Keratinocyte (primary cell): ENCODE data around the gene USP26. TPM values are rescaled to one million over a fixed set of nuclear protein-coding genes. Genes with fewer than 3 reads are reported as not detected.
A peak's percentile ranks its signal among the peaks of the same experiment; 100 is the strongest.
"Not testable (repeated sequence)": the region's sequence is repeated elsewhere in the genome, so short reads cannot be mapped to it uniquely, and the experiment has no call there.

Source experiments
- DNase-seq: peaks from one replicate; pipeline ENCODE4 v3.0.0-alpha.2; 2011; ENCODE audit warnings: low read depth, missing footprints, low spot score
- FAIRE-seq: peaks from 2 replicates; lab custom pipeline; 2011; peaks lifted over from hg19 to GRCh38; lab: Jason Lieb, UNC
- H2AFZ ChIP-seq: 2 replicates; pipeline ENCODE4 v1.6.0; 2012; ENCODE audit warnings: low read length, control low read depth, inconsistent platforms; ENCODE audit not compliant: control insufficient read depth
- H3K27ac ChIP-seq: 2 replicates; pipeline ENCODE4 v1.5.1; 2011; ENCODE audit warnings: low read length; ENCODE audit not compliant: control insufficient read depth, insufficient read depth
- H3K27me3 ChIP-seq: 3 replicates; pipeline ENCODE4 v1.6.0; 2011; ENCODE audit warnings: low read length; ENCODE audit not compliant: control insufficient read depth, insufficient read depth; ENCODE audit errors: extremely low read depth
- H3K36me3 ChIP-seq, 2 experiments: 2 replicates in 1 of 2; 3 replicates in 1 of 2; pipeline ENCODE4 v1.5.1; 2011; ENCODE audit warnings: low read length in 2 of 2, mild to moderate bottlenecking in 1 of 2; ENCODE audit not compliant: control insufficient read depth in 2 of 2, insufficient read depth in 2 of 2; ENCODE audit errors: extremely low read depth in 1 of 2
- H3K4me1 ChIP-seq: 3 replicates; pipeline ENCODE4 v1.5.1; 2011; ENCODE audit warnings: low read length; ENCODE audit not compliant: control insufficient read depth, insufficient read depth; ENCODE audit errors: extremely low read depth
- H3K4me2 ChIP-seq: 3 replicates; pipeline ENCODE4 v1.6.0; 2011; ENCODE audit warnings: low read depth, low read length; ENCODE audit not compliant: control insufficient read depth, insufficient read depth; ENCODE audit errors: extremely low read depth
- H3K4me3 ChIP-seq, 3 experiments: fragments of 200-600 bp in 1 of 3; sonication (generic) in 1 of 3; 2 replicates in 2 of 3; 3 replicates in 1 of 3; pipeline ENCODE4 v1.5.1; 2011 to 2016; ENCODE audit warnings: low read length in 3 of 3, mild to moderate bottlenecking in 3 of 3, control low read depth in 2 of 3, inconsistent platforms in 1 of 3, low read depth in 1 of 3, mixed read lengths in 1 of 3, mixed run types in 1 of 3, moderate library complexity in 1 of 3; ENCODE audit not compliant: control insufficient read depth in 2 of 3, insufficient read depth in 2 of 3; ENCODE audit errors: extremely low read depth in 1 of 3
- H3K79me2 ChIP-seq: 2 replicates; pipeline ENCODE4 v1.6.0; 2012; ENCODE audit warnings: low read length; ENCODE audit not compliant: control insufficient read depth, insufficient read depth
- H3K9ac ChIP-seq: 3 replicates; pipeline ENCODE4 v1.6.0; 2011; ENCODE audit warnings: low read length; ENCODE audit not compliant: control insufficient read depth, insufficient read depth; ENCODE audit errors: extremely low read depth
- H3K9me1 ChIP-seq: 3 replicates; pipeline ENCODE4 v1.6.0; 2011; ENCODE audit warnings: low read length; ENCODE audit not compliant: control insufficient read depth, insufficient read depth; ENCODE audit errors: extremely low read depth
- H3K9me3 ChIP-seq: 2 replicates; pipeline ENCODE4 v1.5.1; 2012; ENCODE audit warnings: low read depth, low read length; ENCODE audit not compliant: control insufficient read depth
- H4K20me1 ChIP-seq: 3 replicates; pipeline ENCODE4 v1.6.0; 2011; ENCODE audit warnings: low read length; ENCODE audit not compliant: control insufficient read depth, insufficient read depth; ENCODE audit errors: extremely low read depth
- EZH2 ChIP-seq: IDR thresholded peaks from one replicate; pipeline ENCODE4 v1.6.1; 2012; ENCODE audit warnings: inconsistent platforms, mild to moderate bottlenecking, low read length, moderate library complexity
- dilution Hi-C: fragments of 300-500 bp; cut with MboI; formaldehyde crosslinking; loops from one replicate; pipeline ENCODE4 v1.7.0; 2020; ENCODE audit warnings: low sequenced_read_pairs; ENCODE audit not compliant: extremely low pct_ligation_motif_present
- polyA plus RNA-seq, 5 experiments: library from polyadenylated mRNA; depleted of rRNA in 3 of 5; stranded (reverse) in 3 of 5; stranded (forward) in 1 of 5; unstranded in 1 of 5; fragments of >200 nt; gene quantifications; 1 replicate in 1 of 5; 2 replicates in 3 of 5; 3 replicates in 1 of 5; pipeline versions ENCODE4 v1.2.1 to v1.2.3, GENCODE V29; 2011 to 2012; ENCODE audit warnings: missing spikeins in 2 of 5, low read depth in 1 of 5, low replicate concordance in 1 of 5
- TF ChIP-seq, protein P1 (sequence below), 3 experiments: IDR thresholded peaks in 1 of 3; conservative IDR thresholded peaks in 1 of 3; optimal IDR thresholded peaks in 1 of 3; 2 replicates in 2 of 3; 3 replicates in 1 of 3; pipeline versions ENCODE3 to v1.5.1; 2011; ENCODE audit warnings: low read length in 3 of 3, mild to moderate bottlenecking in 3 of 3, moderate library complexity in 2 of 3, control low read depth in 1 of 3, inconsistent platforms in 1 of 3; ENCODE audit not compliant: insufficient read depth in 2 of 3; ENCODE audit errors: extremely low read depth in 1 of 3

The USP26 gene
- polyA plus RNA-seq, 1 donor (not counting 4 experiments of a cell fraction or from before 2014, with no cell fraction given) = not detected

DNA sequence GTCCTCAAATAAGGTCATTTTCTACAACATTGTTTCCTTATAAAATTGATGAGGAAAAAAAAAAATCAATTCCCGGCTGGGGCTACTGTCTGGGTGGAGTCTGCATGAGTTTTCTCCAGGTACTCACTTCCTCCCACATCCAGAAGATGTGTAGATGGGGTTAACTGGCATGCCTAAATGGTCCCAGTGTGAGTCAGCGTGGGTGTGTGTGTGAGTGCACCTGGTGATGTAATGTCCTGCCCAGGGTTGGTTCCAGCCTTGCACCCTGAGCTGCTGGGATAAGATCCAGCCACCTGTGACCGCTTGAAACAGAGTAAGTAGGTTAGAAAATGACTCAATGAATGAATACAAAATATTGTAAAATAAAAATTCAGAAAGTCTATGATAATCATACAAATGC is 11.1 kb downstream of the USP26 start:
- Histone ChIP-seq H3K79me2 (no peaks in the 10 kb centered on the region), H2AFZ (no peak overlapping the region), H3K27ac (no peak overlapping the region), H3K4me2 (no peak overlapping the region), H3K9me1 (no peaks in the 10 kb centered on the region), H3K4me3 (no peak overlapping the region), H4K20me1 (no peaks in the 10 kb centered on the region), H3K27me3 (no peaks in the 10 kb centered on the region), H3K9me3 (no peaks in the 10 kb centered on the region), H3K4me1 (peaks cover 18% of the 10 kb centered on the region), H3K36me3 (no peaks in the 10 kb centered on the region), H3K9ac (no peak overlapping the region)
- DNase-seq = peak; percentile 64
- FAIRE-seq = peak; percentile 13
- TF ChIP-seq, protein P1, sequence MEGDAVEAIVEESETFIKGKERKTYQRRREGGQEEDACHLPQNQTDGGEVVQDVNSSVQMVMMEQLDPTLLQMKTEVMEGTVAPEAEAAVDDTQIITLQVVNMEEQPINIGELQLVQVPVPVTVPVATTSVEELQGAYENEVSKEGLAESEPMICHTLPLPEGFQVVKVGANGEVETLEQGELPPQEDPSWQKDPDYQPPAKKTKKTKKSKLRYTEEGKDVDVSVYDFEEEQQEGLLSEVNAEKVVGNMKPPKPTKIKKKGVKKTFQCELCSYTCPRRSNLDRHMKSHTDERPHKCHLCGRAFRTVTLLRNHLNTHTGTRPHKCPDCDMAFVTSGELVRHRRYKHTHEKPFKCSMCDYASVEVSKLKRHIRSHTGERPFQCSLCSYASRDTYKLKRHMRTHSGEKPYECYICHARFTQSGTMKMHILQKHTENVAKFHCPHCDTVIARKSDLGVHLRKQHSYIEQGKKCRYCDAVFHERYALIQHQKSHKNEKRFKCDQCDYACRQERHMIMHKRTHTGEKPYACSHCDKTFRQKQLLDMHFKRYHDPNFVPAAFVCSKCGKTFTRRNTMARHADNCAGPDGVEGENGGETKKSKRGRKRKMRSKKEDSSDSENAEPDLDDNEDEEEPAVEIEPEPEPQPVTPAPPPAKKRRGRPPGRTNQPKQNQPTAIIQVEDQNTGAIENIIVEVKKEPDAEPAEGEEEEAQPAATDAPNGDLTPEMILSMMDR (optimal IDR thresholded peaks at IDR 0.05 in 1 of 3, IDR thresholded peaks at IDR 0.05 in 1 of 3, conservative IDR thresholded peaks at IDR 0.05 in 1 of 3; ENCODE audit: extremely low read depth in 1 of 3, insufficient read depth in 2 of 3, low read length in 3 of 3) = no peak
- no peak for TF ChIP-seq EZH2
- dilution Hi-C loops = no loop called here

DNA sequence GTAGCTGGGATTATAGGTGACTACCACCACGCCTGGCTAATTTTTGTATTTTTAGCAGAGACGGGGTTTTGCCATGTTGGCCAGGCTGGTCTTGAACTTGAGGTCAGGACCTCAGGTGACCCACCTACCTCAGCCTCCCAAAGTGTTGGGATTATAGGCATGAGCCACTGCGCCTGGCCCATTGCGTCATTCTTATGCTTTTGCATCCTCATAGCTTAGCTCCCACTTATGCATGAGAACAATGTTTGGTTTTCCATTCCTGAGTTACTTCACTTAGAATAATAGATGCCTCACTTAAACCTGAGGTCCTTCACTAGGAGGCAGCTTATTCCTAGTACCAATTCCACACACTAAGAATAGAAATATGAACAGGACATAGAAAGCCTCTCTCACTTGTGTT is 11.9 kb downstream of the USP26 start:
- dilution Hi-C loops, H3K36me3 ChIP-seq, H3K4me3 ChIP-seq, H3K79me2 ChIP-seq, H3K27me3 ChIP-seq, H3K27ac ChIP-seq, H4K20me1 ChIP-seq, H3K9ac ChIP-seq, H2AFZ ChIP-seq, H3K4me2 ChIP-seq, H3K9me3 ChIP-seq, DNase-seq, H3K9me1 ChIP-seq, FAIRE-seq: not testable (repeated sequence)
- H3K4me1 ChIP-seq = peaks cover 12% of the 10 kb centered on the region

DNA sequence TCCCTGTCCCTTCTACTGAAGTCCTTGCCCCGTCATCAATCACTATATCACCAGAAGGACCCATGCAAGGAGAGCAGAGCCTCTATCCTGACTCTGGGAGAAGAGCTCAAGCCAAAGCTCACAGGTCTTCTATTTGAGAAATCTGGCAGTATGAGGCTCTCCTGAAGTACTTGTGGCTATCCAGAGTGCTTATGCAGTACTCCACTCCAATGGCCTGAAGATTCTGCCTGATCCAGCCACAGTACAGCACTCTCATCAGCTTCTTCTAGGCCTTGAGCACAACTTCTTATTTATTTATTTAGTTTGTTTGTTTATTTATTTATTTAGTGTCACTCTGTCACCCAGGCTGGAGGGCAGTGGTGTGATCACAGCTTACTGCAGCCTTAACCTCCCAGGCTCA is 13.0 kb downstream of the USP26 start:
- H3K27me3 ChIP-seq = no peaks in the 10 kb centered on the region
- no peak overlapping the region for H3K4me3 ChIP-seq
- dilution Hi-C loops = no loop called here
- no peaks in the 10 kb centered on the region for H4K20me1 ChIP-seq
- H3K27ac ChIP-seq = no peak overlapping the region
- H3K36me3 ChIP-seq = no peaks in the 10 kb centered on the region
- H3K4me1 ChIP-seq = peaks cover 6% of the 10 kb centered on the region
- H2AFZ ChIP-seq = no peak overlapping the region
- no peak overlapping the region for H3K4me2 ChIP-seq
- no peak for DNase-seq
- no peaks in the 10 kb centered on the region for H3K9me3 ChIP-seq
- H3K9me1 ChIP-seq = no peaks in the 10 kb centered on the region
- no peak overlapping the region for H3K9ac ChIP-seq
- H3K79me2 ChIP-seq = no peaks in the 10 kb centered on the region
- TF ChIP-seq, protein P1 (optimal IDR thresholded peaks at IDR 0.05 in 1 of 3, IDR thresholded peaks at IDR 0.05 in 1 of 3, conservative IDR thresholded peaks at IDR 0.05 in 1 of 3; ENCODE audit: extremely low read depth in 1 of 3, insufficient read depth in 2 of 3, low read length in 3 of 3) = no peak
- no peak for TF ChIP-seq EZH2
- no peak for FAIRE-seq
